Measurements from ENCODE around the gene NR2F2.

DNA sequence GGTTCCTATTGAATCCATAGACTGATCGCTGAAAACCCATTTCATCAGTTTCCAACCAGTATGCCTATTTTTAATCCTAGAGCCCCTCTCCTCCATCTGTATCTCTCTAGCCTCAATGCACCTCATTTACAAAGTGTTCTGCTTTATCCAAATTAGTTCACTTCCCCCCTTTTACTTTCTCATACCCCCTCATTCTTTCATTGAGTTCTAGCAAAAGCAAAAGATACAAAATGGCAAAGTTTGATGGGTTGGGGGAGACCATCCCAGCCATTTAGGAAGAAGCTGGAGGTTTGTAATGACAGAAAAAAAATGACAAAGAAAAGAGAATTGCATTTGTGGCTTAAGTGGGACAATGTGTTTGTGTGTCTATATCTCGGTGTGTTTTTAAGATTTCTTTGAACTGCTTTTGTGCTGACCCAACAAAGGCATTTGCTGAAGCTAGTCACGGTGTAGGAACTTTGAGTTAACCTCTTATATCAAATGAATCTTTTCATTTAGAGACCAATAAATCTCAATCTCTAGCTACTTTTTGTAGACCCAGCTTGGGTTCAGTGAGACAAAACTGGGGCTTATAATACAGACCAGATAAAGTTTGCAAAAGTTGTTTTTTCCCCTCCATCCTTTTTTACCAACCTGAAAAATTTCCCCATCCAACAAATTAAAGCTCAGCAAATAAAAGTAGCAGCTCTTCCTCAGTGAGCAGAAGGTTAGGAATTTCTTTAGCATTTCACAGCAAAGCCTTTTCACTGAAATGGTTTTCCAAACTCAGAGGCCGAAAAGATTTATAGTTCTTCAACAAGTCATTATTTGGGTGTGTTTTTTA is 18.7 kb downstream of the NR2F2 start:
- TF ChIP-seq, protein P1, sequence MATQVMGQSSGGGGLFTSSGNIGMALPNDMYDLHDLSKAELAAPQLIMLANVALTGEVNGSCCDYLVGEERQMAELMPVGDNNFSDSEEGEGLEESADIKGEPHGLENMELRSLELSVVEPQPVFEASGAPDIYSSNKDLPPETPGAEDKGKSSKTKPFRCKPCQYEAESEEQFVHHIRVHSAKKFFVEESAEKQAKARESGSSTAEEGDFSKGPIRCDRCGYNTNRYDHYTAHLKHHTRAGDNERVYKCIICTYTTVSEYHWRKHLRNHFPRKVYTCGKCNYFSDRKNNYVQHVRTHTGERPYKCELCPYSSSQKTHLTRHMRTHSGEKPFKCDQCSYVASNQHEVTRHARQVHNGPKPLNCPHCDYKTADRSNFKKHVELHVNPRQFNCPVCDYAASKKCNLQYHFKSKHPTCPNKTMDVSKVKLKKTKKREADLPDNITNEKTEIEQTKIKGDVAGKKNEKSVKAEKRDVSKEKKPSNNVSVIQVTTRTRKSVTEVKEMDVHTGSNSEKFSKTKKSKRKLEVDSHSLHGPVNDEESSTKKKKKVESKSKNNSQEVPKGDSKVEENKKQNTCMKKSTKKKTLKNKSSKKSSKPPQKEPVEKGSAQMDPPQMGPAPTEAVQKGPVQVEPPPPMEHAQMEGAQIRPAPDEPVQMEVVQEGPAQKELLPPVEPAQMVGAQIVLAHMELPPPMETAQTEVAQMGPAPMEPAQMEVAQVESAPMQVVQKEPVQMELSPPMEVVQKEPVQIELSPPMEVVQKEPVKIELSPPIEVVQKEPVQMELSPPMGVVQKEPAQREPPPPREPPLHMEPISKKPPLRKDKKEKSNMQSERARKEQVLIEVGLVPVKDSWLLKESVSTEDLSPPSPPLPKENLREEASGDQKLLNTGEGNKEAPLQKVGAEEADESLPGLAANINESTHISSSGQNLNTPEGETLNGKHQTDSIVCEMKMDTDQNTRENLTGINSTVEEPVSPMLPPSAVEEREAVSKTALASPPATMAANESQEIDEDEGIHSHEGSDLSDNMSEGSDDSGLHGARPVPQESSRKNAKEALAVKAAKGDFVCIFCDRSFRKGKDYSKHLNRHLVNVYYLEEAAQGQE (IDR thresholded peaks at IDR 0.05; ENCODE audit: insufficient read depth in 1 of 2, low read depth in 2 of 2, low read length in 2 of 2) = no peak
- TF ChIP-seq POLR2AphosphoS5 (IDR thresholded peaks at IDR 0.05; ENCODE audit: low read depth, low read length) (no peak), SIN3A (IDR thresholded peaks at IDR 0.05; ENCODE audit: borderline replicate concordance, insufficient read depth, low read length) (no peak), TAF1 (IDR thresholded peaks at IDR 0.05; ENCODE audit: borderline replicate concordance, insufficient read depth, low read length) (no peak)

Data from PFSK-1 (cell line).